PC-9 (cell line): Measurements from ENCODE around the gene FFAR4.

ENCODE experiments used
- EZH2 ChIP-seq: fragments of 200-600 bp; sonication (generic); IDR thresholded peaks from 2 replicates; pipeline ENCODE4 v1.8.0; 2017; ENCODE audit warnings: antibody characterized with exemption, low read depth
- TF ChIP-seq, protein P1 (sequence below): fragments of 200-600 bp; sonication (generic); conservative IDR thresholded peaks from 2 replicates; pipeline ENCODE4 v1.6.1; 2017; ENCODE audit warnings: mixed run types, antibody characterized with exemption, mild to moderate bottlenecking, moderate library complexity

DNA sequence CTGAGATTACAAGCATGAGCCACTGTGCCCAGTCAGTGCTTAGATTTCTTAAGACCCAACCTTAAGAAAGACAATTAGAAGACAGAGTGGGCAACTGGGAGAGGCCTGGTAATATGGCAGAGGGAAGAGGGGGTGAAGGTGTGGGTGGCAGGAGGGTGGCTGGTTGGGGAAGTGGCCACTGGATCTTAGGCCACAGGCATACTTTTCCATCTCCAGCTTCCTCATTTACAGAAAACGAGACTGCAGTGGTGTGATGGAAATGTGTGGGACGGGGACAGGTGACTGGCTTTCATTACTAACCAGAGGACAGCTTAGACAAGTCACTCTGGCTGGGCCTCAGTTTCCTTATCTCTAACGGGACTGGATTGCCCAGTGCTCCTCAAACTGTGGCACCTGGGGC, 1.0 kb upstream of the FFAR4 start:
- TF ChIP-seq, protein P1, sequence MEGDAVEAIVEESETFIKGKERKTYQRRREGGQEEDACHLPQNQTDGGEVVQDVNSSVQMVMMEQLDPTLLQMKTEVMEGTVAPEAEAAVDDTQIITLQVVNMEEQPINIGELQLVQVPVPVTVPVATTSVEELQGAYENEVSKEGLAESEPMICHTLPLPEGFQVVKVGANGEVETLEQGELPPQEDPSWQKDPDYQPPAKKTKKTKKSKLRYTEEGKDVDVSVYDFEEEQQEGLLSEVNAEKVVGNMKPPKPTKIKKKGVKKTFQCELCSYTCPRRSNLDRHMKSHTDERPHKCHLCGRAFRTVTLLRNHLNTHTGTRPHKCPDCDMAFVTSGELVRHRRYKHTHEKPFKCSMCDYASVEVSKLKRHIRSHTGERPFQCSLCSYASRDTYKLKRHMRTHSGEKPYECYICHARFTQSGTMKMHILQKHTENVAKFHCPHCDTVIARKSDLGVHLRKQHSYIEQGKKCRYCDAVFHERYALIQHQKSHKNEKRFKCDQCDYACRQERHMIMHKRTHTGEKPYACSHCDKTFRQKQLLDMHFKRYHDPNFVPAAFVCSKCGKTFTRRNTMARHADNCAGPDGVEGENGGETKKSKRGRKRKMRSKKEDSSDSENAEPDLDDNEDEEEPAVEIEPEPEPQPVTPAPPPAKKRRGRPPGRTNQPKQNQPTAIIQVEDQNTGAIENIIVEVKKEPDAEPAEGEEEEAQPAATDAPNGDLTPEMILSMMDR: no peak
- TF ChIP-seq EZH2: no peak
